Osteoblast (primary cell): ENCODE measurements around the gene INPP4A. TPM values are rescaled to one million over a fixed set of nuclear protein-coding genes. Genes with fewer than 3 reads are reported as not detected.
A peak's percentile ranks its signal among the peaks of the same experiment; 100 is the strongest.

ENCODE experiments used
- DNase-seq: peaks from one replicate; pipeline ENCODE4 v3.0.0; 2011; ENCODE audit warnings: low spot score, mixed read lengths; ENCODE audit not compliant: insufficient read length; ENCODE audit errors: missing footprints
- H2AFZ ChIP-seq: 2 replicates; pipeline ENCODE4 v1.6.0; 2011; ENCODE audit warnings: mild to moderate bottlenecking, low read length
- H3K27ac ChIP-seq: 2 replicates; pipeline ENCODE4 v1.5.1; 2011; ENCODE audit warnings: mild to moderate bottlenecking, low read depth, low read length, moderate library complexity
- H3K27me3 ChIP-seq: 2 replicates; pipeline ENCODE4 v1.6.0; 2012; ENCODE audit warnings: mild to moderate bottlenecking, control low read depth, inconsistent platforms, low read length, moderate library complexity; ENCODE audit not compliant: insufficient read depth
- H3K36me3 ChIP-seq: 2 replicates; pipeline ENCODE4 v1.5.1; 2011; ENCODE audit warnings: mild to moderate bottlenecking, low read length, control low read depth, moderate library complexity; ENCODE audit not compliant: insufficient read depth
- H3K4me1 ChIP-seq: 2 replicates; pipeline ENCODE4 v1.5.1; 2011; ENCODE audit warnings: mild to moderate bottlenecking, low read length, control low read depth, moderate library complexity; ENCODE audit not compliant: insufficient read depth
- H3K4me2 ChIP-seq: 2 replicates; pipeline ENCODE4 v1.6.0; 2011; ENCODE audit warnings: mild to moderate bottlenecking, low read length; ENCODE audit not compliant: insufficient read depth
- H3K4me3 ChIP-seq: fragments of 200-600 bp; sonication (generic); 3 replicates; pipeline ENCODE4 v1.5.1; 2012; ENCODE audit warnings: mild to moderate bottlenecking, low read length, inconsistent platforms; ENCODE audit not compliant: insufficient read depth
- H3K79me2 ChIP-seq: 2 replicates; pipeline ENCODE4 v1.6.0; 2012; ENCODE audit warnings: mild to moderate bottlenecking, low read length, control low read depth, inconsistent platforms; ENCODE audit not compliant: insufficient read depth
- H3K9me3 ChIP-seq: 2 replicates; pipeline ENCODE4 v1.5.1; 2011; ENCODE audit warnings: low read depth, low read length, control low read depth
- H4K20me1 ChIP-seq: 2 replicates; pipeline ENCODE4 v1.6.0; 2012; ENCODE audit warnings: mild to moderate bottlenecking, low read length, control low read depth; ENCODE audit not compliant: insufficient read depth
- total RNA-seq: library from RNA; depleted of rRNA; stranded (reverse); fragments of >200 nt; gene quantifications from 2 replicates; pipeline ENCODE4 v1.2.3, GENCODE V29; 2012
- TF ChIP-seq, protein P1 (sequence below): IDR thresholded peaks from 2 replicates; pipeline ENCODE4 v1.5.1; 2011; ENCODE audit warnings: mild to moderate bottlenecking, low read depth, low read length, moderate library complexity; ENCODE audit errors: extremely low read depth

The INPP4A gene
- total RNA-seq, 1 donor: 25.7 TPM

DNA sequence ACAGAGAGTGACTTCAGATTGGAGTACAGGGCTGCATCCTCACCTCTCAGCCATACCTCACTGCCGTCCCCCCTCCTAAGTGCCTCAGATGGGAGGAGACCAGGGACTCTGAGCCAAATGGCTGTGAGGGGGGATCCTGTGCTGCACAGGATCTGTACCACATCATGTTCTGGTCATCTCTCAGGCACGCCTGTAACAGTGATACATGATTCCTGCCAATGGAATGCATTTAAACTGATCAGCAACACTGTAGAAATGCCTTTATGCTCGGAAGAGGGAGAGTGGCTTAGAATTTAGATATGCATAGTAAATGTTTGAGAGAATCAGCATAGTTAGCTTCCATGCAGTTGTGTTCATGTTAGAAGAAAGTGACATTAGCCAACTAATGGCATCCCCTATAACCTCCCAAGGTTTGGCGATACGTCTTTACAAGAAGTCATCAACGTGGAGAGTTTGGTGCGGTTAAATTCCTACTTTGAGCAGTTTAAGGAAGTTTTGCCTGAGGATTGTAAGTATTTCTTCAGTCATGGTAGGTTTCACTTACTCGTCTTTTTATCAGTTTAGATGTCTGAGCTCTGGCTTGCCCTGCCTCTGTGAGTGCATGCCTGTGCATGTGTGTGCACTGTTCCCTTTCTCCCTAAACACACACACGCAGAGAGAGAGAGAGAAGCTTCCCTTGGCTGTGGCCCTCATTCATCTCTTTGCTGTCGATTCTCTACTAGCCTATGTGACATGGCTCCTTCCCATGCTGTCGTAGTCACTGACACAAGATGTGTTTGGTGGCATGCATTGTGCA is 123.7 kb downstream of the INPP4A start:
- Histone ChIP-seq H3K4me3 (no peak overlapping the region), H3K4me2 (no peak overlapping the region), H4K20me1 (no peaks in the 10 kb centered on the region), H3K36me3 (no peaks in the 10 kb centered on the region), H3K27me3 (no peaks in the 10 kb centered on the region), H3K9me3 (no peaks in the 10 kb centered on the region), H3K4me1 (peaks cover 11% of the 10 kb centered on the region), H3K79me2 (no peaks in the 10 kb centered on the region), H2AFZ (no peak overlapping the region), H3K27ac (peak overlapping the region; percentile 13)
- DNase-seq: peak; percentile 94
- TF ChIP-seq, protein P1, sequence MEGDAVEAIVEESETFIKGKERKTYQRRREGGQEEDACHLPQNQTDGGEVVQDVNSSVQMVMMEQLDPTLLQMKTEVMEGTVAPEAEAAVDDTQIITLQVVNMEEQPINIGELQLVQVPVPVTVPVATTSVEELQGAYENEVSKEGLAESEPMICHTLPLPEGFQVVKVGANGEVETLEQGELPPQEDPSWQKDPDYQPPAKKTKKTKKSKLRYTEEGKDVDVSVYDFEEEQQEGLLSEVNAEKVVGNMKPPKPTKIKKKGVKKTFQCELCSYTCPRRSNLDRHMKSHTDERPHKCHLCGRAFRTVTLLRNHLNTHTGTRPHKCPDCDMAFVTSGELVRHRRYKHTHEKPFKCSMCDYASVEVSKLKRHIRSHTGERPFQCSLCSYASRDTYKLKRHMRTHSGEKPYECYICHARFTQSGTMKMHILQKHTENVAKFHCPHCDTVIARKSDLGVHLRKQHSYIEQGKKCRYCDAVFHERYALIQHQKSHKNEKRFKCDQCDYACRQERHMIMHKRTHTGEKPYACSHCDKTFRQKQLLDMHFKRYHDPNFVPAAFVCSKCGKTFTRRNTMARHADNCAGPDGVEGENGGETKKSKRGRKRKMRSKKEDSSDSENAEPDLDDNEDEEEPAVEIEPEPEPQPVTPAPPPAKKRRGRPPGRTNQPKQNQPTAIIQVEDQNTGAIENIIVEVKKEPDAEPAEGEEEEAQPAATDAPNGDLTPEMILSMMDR: no peak

DNA sequence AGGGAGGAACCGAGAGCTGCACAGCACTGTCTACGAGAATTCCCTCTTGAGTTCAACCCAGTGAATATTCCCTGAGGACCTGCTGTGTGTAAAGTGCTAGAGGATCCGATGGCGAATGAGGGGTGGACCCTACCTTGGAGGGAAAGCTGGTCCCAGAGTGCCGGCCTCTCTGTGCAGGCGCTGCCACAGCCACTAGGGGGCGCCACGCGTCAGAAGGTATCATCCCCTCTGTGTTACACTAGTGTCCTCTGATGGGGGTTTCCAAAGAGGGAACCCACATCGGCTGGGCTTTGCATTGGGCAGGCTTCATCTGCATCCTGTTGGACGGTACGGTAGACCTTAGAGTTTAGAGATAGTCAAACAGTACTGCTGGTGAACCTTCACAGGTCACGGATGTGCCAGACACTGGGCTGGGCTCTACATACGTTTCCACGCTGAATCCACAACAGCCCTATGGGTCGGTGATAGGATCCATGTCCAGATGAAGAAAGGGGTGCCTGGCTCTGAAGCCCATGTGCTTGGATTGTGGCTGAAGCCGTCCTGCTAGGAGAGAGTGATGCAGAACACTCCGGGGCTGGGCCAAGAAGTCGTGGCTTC is 124.6 kb downstream of the INPP4A start:
- no peaks in the 10 kb centered on the region for H3K79me2 ChIP-seq
- H3K36me3 ChIP-seq: no peaks in the 10 kb centered on the region
- H3K4me3 ChIP-seq: no peak overlapping the region
- H3K27me3 ChIP-seq: no peaks in the 10 kb centered on the region
- H3K9me3 ChIP-seq: no peaks in the 10 kb centered on the region
- no peak overlapping the region for H2AFZ ChIP-seq
- H4K20me1 ChIP-seq: no peaks in the 10 kb centered on the region
- peak; percentile 96 for DNase-seq
- no peak overlapping the region for H3K4me2 ChIP-seq
- H3K4me1 ChIP-seq: peaks cover 11% of the 10 kb centered on the region
- H3K27ac ChIP-seq: no peak overlapping the region
- TF ChIP-seq, protein P1: peak; percentile 79

DNA sequence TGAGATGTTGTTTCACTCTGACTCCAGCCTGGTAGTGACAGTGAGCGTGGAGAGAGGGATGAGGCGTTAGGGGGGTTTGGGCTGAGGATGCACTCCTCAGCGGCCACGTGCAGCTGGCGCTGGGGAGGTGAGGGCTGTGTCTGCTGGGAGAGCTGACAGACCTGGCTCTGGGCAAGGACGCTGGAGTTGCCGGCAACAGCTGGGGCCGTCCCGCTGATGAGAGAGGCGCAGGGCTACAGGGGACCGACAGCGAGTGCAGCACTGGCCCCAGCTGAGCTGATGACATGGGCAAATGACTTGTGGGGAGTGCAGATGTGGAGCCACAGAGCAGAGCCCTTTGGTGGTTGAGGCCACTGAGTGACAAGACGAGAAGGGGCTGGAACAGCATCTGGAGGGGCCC is 125.3 kb downstream of the INPP4A start:
- no peak for DNase-seq
- Histone ChIP-seq H2AFZ (no peak overlapping the region), H3K36me3 (no peaks in the 10 kb centered on the region), H3K4me3 (no peak overlapping the region), H3K9me3 (no peaks in the 10 kb centered on the region), H3K4me2 (no peak overlapping the region), H3K79me2 (no peaks in the 10 kb centered on the region), H4K20me1 (no peaks in the 10 kb centered on the region), H3K4me1 (peaks cover 11% of the 10 kb centered on the region), H3K27ac (no peak overlapping the region), H3K27me3 (no peaks in the 10 kb centered on the region)
- TF ChIP-seq, protein P1: no peak

DNA sequence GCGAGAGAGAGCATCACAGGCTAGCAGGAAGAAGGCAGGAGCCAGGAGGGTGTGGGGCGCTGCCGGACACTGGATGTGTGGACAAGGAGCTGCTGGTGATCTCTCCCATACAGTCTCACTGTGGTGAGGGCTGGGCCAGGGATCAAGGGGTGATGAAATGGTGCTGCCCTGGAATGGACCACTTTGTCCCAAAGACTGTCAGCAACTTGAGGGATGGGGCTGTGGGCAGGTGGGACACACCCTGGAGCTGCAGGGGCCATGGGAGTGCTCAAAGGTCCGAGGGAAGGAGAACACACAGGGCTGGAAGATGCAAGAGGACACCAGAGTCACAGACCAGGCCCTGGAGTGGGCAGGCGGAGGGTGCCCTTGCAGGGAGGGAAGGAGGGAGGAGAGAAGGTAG is 125.7 kb downstream of the INPP4A start:
- Histone ChIP-seq H3K4me1 (peaks cover 11% of the 10 kb centered on the region), H3K79me2 (no peaks in the 10 kb centered on the region), H3K4me2 (no peak overlapping the region), H3K9me3 (no peaks in the 10 kb centered on the region), H2AFZ (no peak overlapping the region), H3K27ac (no peak overlapping the region), H4K20me1 (no peaks in the 10 kb centered on the region), H3K4me3 (no peak overlapping the region), H3K27me3 (no peaks in the 10 kb centered on the region), H3K36me3 (no peaks in the 10 kb centered on the region)
- no peak for DNase-seq
- TF ChIP-seq, protein P1: no peak
